GM23338 (cell line): ENCODE measurements around the gene SUGCT.

Experiments
- CREB1 ChIP-seq: fragments of 250-450 bp; sonication (Bioruptor Pico); IDR thresholded peaks from 2 replicates; pipeline ENCODE4 v1.5.0; 2020; ENCODE audit warnings: low read depth, mild to moderate bottlenecking, moderate library complexity
- CTCF ChIP-seq, 2 experiments: fragments of 200-600 bp in 1 of 2; sonication (generic) in 1 of 2; conservative IDR thresholded peaks; 2 replicates each; pipeline versions ENCODE4 v1.5.1 to v1.6.1; 2016 to 2017; ENCODE audit warnings: antibody characterized with exemption in 2 of 2, low read depth in 2 of 2, mild to moderate bottlenecking in 2 of 2, moderate library complexity in 1 of 2
- EZH2 ChIP-seq: fragments of 200-600 bp; sonication (generic); IDR thresholded peaks from one replicate; pipeline ENCODE4 v1.8.0; 2017; ENCODE audit warnings: antibody characterized with exemption, mild to moderate bottlenecking, low read depth; ENCODE audit not compliant: unreplicated experiment

DNA sequence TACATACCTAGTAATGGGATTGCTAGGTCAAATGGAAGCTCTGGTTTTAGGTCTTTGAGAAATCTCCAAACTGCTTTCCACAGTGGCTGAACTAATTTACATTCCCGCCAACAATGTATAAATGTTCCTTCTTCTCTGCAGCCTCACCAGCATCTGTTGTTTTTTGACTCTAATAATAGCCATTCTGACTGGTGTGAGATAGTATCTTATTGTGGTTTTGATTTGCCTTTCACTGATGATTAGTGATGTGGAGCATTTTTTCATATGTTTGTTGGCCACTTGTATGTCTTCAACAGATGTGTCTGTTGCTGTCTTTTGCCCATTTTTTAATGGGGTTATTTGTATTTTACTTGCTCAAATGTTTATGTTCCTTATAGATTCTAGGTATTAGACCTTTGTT is 675.5 kb downstream of the SUGCT start:
- TF ChIP-seq CTCF (conservative IDR thresholded peaks at IDR 0.05; ENCODE audit: low read depth in 2 of 2) = no peak
- no peak for TF ChIP-seq EZH2
- TF ChIP-seq CREB1 (CRISPR knock-in tag) = no peak
